Hepatocyte (in vitro differentiated cells): ENCODE measurements around the gene EXD3. TPM values are rescaled to one million over a fixed set of nuclear protein-coding genes. Genes with fewer than 3 reads are reported as not detected.

ENCODE experiments used
- DNase-seq: peaks from one replicate; pipeline ENCODE4 v3.0.0-alpha.2; 2016; ENCODE audit warnings: low spot score
- H2AFZ ChIP-seq: fragments of 200-600 bp; sonication (generic); 2 replicates; pipeline ENCODE4 v1.6.0; 2016; ENCODE audit warnings: antibody characterized with exemption, mild to moderate bottlenecking
- H3K27ac ChIP-seq: fragments of 200-600 bp; sonication (generic); 2 replicates; pipeline ENCODE4 v1.5.1; 2016; ENCODE audit warnings: mild to moderate bottlenecking
- H3K27me3 ChIP-seq: fragments of 200-600 bp; sonication (generic); 2 replicates; pipeline ENCODE4 v1.6.1; 2016
- H3K36me3 ChIP-seq: fragments of 200-600 bp; sonication (generic); replicated peaks from 2 replicates; pipeline ENCODE4 v1.5.1; 2016; ENCODE audit warnings: low read depth; ENCODE audit not compliant: insufficient read depth
- H3K4me1 ChIP-seq: fragments of 200-600 bp; sonication (generic); 2 replicates; pipeline ENCODE4 v1.5.1; 2016; ENCODE audit warnings: mild to moderate bottlenecking, moderate library complexity; ENCODE audit not compliant: insufficient read depth
- H3K4me2 ChIP-seq: fragments of 200-600 bp; sonication (generic); 2 replicates; pipeline ENCODE4 v1.6.0; 2016
- H3K4me3 ChIP-seq: fragments of 200-600 bp; sonication (generic); 2 replicates; pipeline ENCODE4 v1.5.1; 2016; ENCODE audit warnings: mild to moderate bottlenecking
- H3K79me2 ChIP-seq: fragments of 200-600 bp; sonication (generic); 2 replicates; pipeline ENCODE4 v1.6.0; 2017; ENCODE audit warnings: mild to moderate bottlenecking
- H3K9me2 ChIP-seq: fragments of 200-600 bp; sonication (generic); replicated peaks from 2 replicates; pipeline ENCODE4 v1.6.0; 2017; ENCODE audit warnings: mild to moderate bottlenecking; ENCODE audit not compliant: insufficient read depth
- H3K9me3 ChIP-seq: fragments of 200-600 bp; sonication (generic); 2 replicates; pipeline ENCODE4 v1.5.1; 2016; ENCODE audit warnings: low read depth, mild to moderate bottlenecking
- H4K20me1 ChIP-seq: fragments of 200-600 bp; sonication (generic); 2 replicates; pipeline ENCODE4 v1.6.0; 2016; ENCODE audit warnings: mild to moderate bottlenecking; ENCODE audit not compliant: insufficient read depth, poor library complexity, severe bottlenecking
- EZH2 ChIP-seq: fragments of 200-600 bp; sonication (generic); IDR thresholded peaks from 2 replicates; pipeline ENCODE4 v1.6.1; 2016; ENCODE audit warnings: antibody characterized with exemption, mild to moderate bottlenecking, borderline replicate concordance
- EZH2phosphoT487 ChIP-seq: fragments of 200-600 bp; sonication (generic); IDR thresholded peaks from one replicate; pipeline ENCODE4 v1.6.1; 2018; ENCODE audit warnings: antibody characterized with exemption, mild to moderate bottlenecking, low read depth, moderate library complexity; ENCODE audit not compliant: unreplicated experiment, severe bottlenecking
- WGBS: methylation state at CpG from one replicate; pipeline ENCODE4 v1.1.6; 2016; ENCODE audit warnings: low lambda C conversion rate; ENCODE audit errors: missing lambda C conversion rate; 5-methylcytosine and 5-hydroxymethylcytosine counted together
- polyA plus RNA-seq: library from polyadenylated mRNA; unstranded; fragments of >200 nt; fragmentation: Nextera tagmentation; extraction: Ambion mirVana; gene quantifications from 2 replicates; pipeline ENCODE4 v1.2.1, GENCODE V29; 2016
- total RNA-seq: library from RNA; depleted of rRNA; stranded (reverse); fragments of >200 nt; gene quantifications from 2 replicates; pipeline ENCODE4 v1.2.3, GENCODE V29; 2014
- TF ChIP-seq, protein P1 (sequence below): fragments of 200-600 bp; sonication (generic); IDR thresholded peaks from 2 replicates; pipeline ENCODE4 v1.5.1; 2016; ENCODE audit warnings: antibody characterized with exemption, mild to moderate bottlenecking; ENCODE audit not compliant: poor library complexity

The EXD3 gene
- total and polyA plus RNA-seq, 2 experiments from 2014 or later, result 11.8 to 21.6 TPM

DNA sequence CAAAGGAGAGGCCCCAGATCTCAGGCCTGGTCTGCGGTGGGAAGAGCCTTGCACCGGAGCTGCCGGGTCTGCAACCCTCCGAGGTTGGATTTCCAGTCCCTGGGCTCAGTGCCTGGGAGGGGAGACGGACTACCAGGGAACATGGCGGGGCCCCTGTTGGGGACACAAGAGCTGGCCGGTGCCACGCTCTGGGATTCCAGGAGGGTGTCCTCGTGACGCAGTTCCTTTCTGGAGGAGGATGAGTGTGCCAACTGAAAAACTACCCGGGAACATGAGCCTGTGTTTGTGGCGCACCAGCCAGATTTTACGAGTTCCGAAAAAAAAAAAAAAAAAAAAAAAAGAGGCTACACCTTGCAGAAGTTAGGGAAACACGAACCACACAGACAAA, 129.9 kb downstream of the EXD3 start:
- DNase-seq, result peak; percentile 16
- no peaks in the 10 kb centered on the region for H3K36me3 ChIP-seq
- peak overlapping the region; percentile 96 for H3K27ac ChIP-seq
- peak overlapping the region; percentile 59 for H3K4me2 ChIP-seq
- no peaks in the 10 kb centered on the region for H3K9me2 ChIP-seq
- H3K4me3 ChIP-seq, result no peak overlapping the region
- no peaks in the 10 kb centered on the region for H3K79me2 ChIP-seq
- H3K27me3 ChIP-seq, result no peaks in the 10 kb centered on the region
- H4K20me1 ChIP-seq, result no peaks in the 10 kb centered on the region
- no peaks in the 10 kb centered on the region for H3K9me3 ChIP-seq
- no peak for TF ChIP-seq EZH2phosphoT487
- TF ChIP-seq EZH2, result no peak
- TF ChIP-seq, protein P1, sequence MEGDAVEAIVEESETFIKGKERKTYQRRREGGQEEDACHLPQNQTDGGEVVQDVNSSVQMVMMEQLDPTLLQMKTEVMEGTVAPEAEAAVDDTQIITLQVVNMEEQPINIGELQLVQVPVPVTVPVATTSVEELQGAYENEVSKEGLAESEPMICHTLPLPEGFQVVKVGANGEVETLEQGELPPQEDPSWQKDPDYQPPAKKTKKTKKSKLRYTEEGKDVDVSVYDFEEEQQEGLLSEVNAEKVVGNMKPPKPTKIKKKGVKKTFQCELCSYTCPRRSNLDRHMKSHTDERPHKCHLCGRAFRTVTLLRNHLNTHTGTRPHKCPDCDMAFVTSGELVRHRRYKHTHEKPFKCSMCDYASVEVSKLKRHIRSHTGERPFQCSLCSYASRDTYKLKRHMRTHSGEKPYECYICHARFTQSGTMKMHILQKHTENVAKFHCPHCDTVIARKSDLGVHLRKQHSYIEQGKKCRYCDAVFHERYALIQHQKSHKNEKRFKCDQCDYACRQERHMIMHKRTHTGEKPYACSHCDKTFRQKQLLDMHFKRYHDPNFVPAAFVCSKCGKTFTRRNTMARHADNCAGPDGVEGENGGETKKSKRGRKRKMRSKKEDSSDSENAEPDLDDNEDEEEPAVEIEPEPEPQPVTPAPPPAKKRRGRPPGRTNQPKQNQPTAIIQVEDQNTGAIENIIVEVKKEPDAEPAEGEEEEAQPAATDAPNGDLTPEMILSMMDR, result no peak
- peaks cover 34% of the 10 kb centered on the region for H3K4me1 ChIP-seq
- no peak overlapping the region for H2AFZ ChIP-seq
- WGBS, result 73% methylated on average over 13 of the region's 15 CpGs

DNA sequence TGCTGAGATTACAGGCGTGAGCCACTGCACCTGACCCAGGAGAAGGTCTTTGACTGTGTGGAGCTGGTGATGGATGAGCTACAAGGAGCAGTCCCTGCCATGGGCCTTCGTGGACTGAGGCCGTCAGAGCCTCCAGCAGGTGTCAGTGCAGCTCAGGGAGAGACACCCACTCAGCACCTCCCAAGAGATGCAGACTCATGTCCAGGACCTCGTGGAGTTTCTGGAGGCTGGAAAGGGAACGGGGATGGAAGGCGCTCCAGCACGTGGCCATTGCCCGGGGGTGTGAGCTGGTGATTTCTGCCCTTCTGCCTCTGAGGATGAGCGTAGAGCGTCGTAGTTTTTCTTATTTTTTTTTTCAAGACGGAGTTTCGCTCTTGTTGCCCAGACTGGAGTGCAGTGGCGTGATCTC, 136.0 kb downstream of the EXD3 start:
- H3K36me3 ChIP-seq, result no peaks in the 10 kb centered on the region
- no peaks in the 10 kb centered on the region for H3K79me2 ChIP-seq
- H2AFZ ChIP-seq, result no peak overlapping the region
- H4K20me1 ChIP-seq, result no peaks in the 10 kb centered on the region
- no peak for TF ChIP-seq EZH2
- TF ChIP-seq, protein P1, result peak; percentile 61
- no peak overlapping the region for H3K4me3 ChIP-seq
- no peak overlapping the region for H3K4me2 ChIP-seq
- H3K9me2 ChIP-seq, result no peaks in the 10 kb centered on the region
- no peak overlapping the region for H3K27ac ChIP-seq
- WGBS, result 56% methylated on average over 14 of the region's 14 CpGs
- H3K27me3 ChIP-seq, result no peaks in the 10 kb centered on the region
- H3K9me3 ChIP-seq, result no peaks in the 10 kb centered on the region
- peak; percentile 82 for DNase-seq
- H3K4me1 ChIP-seq, result no peaks in the 10 kb centered on the region

DNA sequence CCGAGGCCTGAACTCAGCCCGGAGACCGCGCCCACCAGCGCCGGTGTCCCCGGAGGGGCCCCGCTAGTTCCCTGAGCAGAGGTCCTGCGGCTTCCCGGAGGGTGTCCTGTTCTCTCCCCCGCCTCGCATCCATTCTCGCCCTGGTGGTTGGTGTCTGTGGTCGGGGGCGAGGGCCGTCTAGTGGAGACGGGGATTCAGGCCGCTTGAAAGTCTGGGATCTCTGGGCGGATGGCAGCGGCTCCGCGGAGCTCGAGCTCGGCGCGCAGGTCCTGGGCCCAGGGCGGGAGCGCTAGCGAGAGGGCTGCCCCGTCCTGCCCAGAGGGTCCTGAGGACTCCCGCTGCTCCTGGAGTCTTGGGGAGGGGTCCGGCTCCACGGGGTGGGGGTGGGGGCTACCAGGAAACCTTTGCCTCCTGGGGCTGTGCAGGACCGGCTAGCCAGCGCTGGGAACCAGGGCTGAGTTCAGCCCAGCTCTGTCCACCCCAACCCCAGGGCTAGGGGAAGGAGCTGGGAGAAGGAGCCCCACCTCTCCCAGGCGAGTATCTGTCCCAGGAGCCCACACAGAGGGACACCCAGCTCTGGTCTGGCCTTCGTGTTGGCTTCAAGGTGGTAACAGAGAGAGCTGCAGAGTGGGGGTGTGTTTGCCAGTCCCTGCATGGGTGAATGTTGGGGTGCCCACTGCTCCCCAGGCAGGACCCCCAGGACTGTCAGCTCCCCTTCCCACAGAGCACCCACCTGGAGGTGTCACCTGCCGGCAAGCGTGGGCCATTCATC, 141.4 kb downstream of the EXD3 start:
- peak overlapping the region; percentile 93 for H3K4me2 ChIP-seq
- WGBS, result 32% methylated on average over 35 of the region's 39 CpGs
- H3K27me3 ChIP-seq, result no peaks in the 10 kb centered on the region
- no peak overlapping the region for H2AFZ ChIP-seq
- peak; percentile 32 for DNase-seq
- H4K20me1 ChIP-seq, result no peaks in the 10 kb centered on the region
- H3K4me3 ChIP-seq, result no peak overlapping the region
- no peak overlapping the region for H3K27ac ChIP-seq
- H3K9me2 ChIP-seq, result no peaks in the 10 kb centered on the region
- H3K36me3 ChIP-seq, result no peaks in the 10 kb centered on the region
- TF ChIP-seq, protein P1, result no peak
- TF ChIP-seq EZH2phosphoT487, result no peak
- TF ChIP-seq EZH2, result no peak
- H3K79me2 ChIP-seq, result no peaks in the 10 kb centered on the region
- no peaks in the 10 kb centered on the region for H3K9me3 ChIP-seq
- peaks cover 18% of the 10 kb centered on the region for H3K4me1 ChIP-seq
